T47D (cell line): ENCODE measurements around the gene OR2C1.

Experiments used
- DNase-seq, 2 experiments: peaks; one replicate each; pipeline versions ENCODE4 v3.0.0 to v3.0.0-alpha.2; 2011 to 2012; ENCODE audit warnings: low read depth in 1 of 2, low spot score in 1 of 2
- JUND ChIP-seq: IDR thresholded peaks from 2 replicates; pipeline ENCODE4 v1.6.1; 2012; ENCODE audit warnings: low read depth
- in situ Hi-C: cut with HindIII; loops from 2 replicates; pipeline ENCODE4 v1.10.0; 2016; ENCODE audit warnings: low sequenced_read_pairs, low pct_unique_long_range_greater_than_20kb

Gene OR2C1

GRCh38 chr16:3358871-3359270, 3.2 kb downstream of the OR2C1 start:
- TF ChIP-seq JUND: no peak
- no peak for DNase-seq
- in situ Hi-C loops: no loop called here

- DNase-seq: no peak
- no peak for TF ChIP-seq JUND
- in situ Hi-C loops: no loop called here
These were observed 7.2 kb downstream of the OR2C1 start for GRCh38 chr16:3362931-3363330.

DNA sequence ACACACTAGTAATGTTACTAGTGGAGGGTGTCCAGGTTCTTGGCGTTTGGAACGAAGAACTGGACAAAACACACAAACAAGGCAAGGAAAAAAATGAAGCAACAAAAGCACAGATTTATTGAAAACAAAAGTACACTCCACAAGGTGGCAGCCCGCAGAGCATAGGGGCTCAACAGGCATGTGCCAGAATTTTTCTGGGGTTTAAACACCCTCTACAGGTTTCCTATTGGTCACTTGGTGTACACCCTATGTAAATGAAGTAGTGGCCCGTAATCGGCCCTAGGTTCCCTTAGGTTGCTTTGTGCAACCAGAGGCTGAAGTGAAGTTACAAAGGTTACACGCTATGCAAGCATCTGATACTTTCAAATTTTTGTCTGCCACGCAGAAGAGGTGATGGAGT, 8.1 kb downstream of the OR2C1 start:
- DNase-seq: peak in 1 of 2 experiments; percentile 37
- TF ChIP-seq JUND: no peak
- in situ Hi-C loops: no loop called here

GRCh38 chr16:3364774-3365427, 9.2 kb downstream of the OR2C1 start:
- DNase-seq: peak; percentile 90 to 100
- TF ChIP-seq JUND: no peak
- in situ Hi-C loops: no loop called here

DNA sequence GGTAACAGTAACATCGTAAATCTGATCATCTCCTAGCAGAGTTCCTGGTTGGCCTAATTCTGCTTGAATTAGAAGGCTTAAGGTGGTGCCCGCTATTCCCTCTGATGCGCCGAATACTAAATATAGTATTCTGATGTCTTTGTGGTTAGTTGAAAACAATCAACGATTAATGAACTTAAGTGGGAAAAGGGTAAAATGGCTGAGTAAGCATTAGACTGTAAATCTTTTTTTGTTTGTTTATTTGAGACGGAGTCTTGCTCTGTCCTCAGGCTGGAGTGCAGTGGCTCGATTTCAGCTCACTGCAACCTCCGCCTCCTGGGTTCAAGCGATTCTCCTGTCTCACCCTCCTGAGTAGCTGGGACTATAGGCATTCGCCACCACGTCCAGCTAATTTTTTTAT, 13.4 kb downstream of the OR2C1 start:
- in situ Hi-C loops: no loop called here
- no peak for DNase-seq
- TF ChIP-seq JUND: no peak

GRCh38 chr16:3375680-3376079, 20.0 kb downstream of the OR2C1 start:
- DNase-seq: no peak

DNA sequence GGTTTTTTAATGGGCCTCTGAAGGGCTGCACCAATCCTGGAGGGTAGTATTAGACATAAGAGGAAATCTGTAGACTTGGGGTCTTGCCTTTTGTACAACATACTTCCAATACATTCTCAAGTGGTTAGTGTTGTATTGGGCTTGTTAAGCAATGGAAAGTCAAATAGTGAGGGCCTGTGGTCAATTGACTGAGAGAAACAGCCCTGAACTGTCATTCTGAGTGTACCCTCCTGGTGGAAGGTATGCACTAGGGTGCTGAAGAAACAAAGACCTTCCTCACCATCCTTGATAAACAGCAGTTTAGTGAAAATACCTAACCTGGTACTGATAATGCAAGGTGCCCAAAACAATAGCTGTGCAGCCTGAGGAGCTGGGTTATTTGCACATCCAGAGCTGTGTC, 22.2 kb downstream of the OR2C1 start:
- in situ Hi-C loops: no loop called here
- no peak for TF ChIP-seq JUND
- DNase-seq: no peak

More at GRCh38 chr16:3375680-3376079, 20.0 kb downstream of the OR2C1 start:
- no peak for TF ChIP-seq JUND
- in situ Hi-C loops: no loop called here

DNA sequence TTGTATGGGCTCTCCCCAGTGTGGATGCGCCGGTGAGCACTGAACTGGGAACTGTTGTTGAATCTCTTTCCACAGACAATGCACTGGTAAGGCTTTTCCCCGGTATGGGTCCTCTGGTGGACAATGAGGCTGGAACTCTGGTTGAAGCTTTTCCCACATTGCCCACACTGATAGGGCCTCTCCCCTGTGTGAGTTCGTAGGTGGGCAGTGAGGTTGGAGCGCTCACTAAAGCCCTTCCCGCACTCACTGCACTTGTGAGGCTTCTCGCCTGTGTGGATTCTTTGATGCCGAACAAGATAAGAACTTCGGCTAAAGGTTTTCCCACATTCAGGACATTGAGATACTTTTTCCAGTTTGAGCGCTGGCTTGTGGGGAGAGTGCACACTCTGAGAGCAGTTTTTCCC, 27.4 kb downstream of the OR2C1 start:
- peak in 1 of 2 experiments; percentile 22 for DNase-seq
- TF ChIP-seq JUND: no peak
- in situ Hi-C loops: no loop called here

GRCh38 chr16:3388325-3388724, 32.6 kb downstream of the OR2C1 start:
- in situ Hi-C loops: no loop called here
- no peak for TF ChIP-seq JUND
- DNase-seq: no peak

DNA sequence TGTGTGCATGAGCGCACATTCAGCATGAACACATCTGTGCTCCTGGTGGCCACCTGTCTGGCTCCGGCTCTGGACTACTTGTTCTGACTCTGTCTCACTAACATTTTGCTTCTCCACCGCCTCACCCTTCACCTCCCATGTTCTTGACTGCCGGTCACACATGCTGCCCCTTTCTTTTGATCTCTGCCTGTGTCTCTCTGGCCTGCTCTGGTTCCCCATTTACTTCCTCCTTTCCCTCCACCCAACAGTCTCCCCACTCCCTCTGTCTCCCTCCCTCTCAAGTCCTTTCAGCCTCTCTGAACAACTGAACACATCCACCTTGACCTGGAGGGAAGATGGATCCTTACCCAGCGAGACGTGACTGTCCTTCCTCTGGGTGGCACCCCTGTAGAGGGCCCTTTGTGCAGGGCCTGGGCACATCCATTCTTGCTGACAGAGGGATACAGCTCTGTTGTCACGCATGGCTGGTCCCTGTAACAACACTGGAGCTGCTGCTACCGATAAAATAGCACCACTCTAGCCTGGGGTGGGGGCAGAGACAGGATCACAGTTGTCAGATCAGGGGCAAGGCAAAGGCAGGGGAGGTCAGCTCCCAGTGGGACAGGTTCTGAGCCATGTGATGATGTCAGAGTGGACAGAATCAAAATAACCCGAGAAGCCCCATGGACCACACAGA, 34.1 kb downstream of the OR2C1 start:
- DNase-seq: no peak
- no peak for TF ChIP-seq JUND
- in situ Hi-C loops: no loop called here

DNA sequence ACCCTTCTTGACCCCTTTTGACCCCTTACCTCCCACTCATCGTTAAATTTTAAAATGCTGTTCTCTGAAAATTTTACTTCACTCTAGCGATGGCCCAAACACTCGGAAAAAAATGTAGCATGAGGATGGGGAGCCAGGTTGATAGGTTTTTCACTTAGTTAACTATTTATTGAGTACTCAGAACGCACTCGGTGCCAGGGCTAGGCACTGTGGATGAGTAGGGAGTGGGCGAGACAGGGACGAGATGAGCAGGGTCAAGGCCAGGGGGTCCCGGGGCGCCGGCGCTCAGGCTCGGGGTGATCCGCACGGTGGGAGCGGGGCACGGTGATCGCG, 44.7 kb downstream of the OR2C1 start:
- DNase-seq: no peak
- TF ChIP-seq JUND: no peak
- in situ Hi-C loops: no loop called here

DNA sequence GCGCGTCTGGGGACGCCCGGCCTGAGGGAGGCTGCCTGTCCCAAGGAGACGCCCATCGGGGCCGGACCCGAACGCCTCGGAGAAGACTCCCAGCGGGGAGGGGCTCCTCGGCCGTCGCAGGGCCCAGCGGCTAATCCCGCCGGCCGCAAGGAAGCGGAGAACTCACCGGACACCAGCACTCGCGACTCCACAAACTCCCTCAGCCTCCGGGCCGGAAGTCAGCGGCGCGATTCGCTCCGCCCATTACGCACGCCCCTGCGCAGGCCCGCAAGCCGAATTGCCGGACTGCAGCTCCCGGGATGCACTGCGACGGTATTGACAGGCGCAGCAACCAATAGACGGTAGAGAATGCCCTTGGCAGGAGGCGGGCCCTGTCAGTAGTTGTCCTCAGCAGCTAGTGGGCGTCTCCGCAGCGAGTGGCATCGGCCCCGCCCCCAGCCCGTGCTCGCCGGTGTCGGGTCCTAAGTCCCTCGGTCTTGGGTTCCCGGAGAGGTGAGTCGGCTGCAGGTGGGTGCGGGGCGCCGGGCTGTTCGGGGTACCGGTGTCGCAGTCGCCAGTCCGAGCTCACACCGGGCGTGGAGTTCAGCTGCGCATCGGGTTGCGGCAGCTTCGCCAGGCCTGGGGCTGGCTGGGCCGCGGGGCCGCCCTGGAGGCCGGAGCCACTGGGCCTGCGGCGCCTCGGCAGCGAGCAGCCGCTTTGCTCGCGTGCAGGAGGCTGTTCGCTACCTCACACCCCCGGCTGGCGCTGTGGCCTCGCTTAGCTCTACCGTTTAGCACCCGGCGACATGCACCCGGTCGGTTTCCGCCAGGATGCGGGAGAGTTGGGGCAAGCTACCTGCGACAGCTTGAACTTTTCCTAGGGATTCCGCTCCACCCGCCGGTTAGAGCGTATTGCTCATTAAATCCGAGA, 45.3 kb downstream of the OR2C1 start, which contains the start of the genes ZNF174 and ZSCAN32:
Gene ZNF174 (plus strand): TSS at position 437 of the 910 bp plus-strand sequence. CDS start 790 bp downstream, outside the sequence.
Gene ZSCAN32 (minus strand): TSS at position 226 of the 910 bp plus-strand sequence. CDS start 3,447 bp downstream, outside the sequence.
- DNase-seq: peak; percentile 99
- in situ Hi-C loops: no loop called here
- no peak for TF ChIP-seq JUND
